ENCODE measurements around the gene CTNNA3.
"Not testable (repeated sequence)": the region's sequence is repeated elsewhere in the genome, so short reads cannot be mapped to it uniquely, and the experiment has no call there.

Gene CTNNA3

DNA sequence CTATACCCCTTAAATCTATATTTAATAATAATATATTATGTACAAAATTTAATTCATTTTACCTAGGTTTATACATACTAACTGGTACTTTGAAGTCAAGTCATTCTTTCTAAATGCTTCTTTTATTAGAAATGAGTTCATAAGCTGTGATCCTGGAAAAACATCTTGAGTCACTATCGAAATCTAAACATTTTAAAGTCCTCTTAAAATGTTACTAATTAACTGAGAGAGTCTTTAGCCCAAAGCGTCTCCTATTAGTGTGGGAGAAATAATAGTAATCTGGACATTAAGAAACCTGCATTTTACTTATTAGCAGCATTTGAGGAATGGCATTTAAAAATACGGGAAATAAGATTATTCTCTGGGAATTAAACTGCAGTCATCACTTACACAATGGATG is 142.7 kb downstream of the CTNNA3 start:
- no peak overlapping the region for H3K4me2 ChIP-seq
- no peak overlapping the region for H3K27ac ChIP-seq
- H3K9ac ChIP-seq, result no peak overlapping the region
- H3K36me3 ChIP-seq, result no peaks in the 10 kb centered on the region
- H4K20me1 ChIP-seq, result no peaks in the 10 kb centered on the region
- H3K4me1 ChIP-seq, result no peaks in the 10 kb centered on the region
- no peak overlapping the region for H3K4me3 ChIP-seq
- no peaks in the 10 kb centered on the region for H3K27me3 ChIP-seq
- TF ChIP-seq Cebpa-rat (IDR thresholded peaks at IDR 0.05), result no peak
- no peaks in the 10 kb centered on the region for H3K9me3 ChIP-seq

DNA sequence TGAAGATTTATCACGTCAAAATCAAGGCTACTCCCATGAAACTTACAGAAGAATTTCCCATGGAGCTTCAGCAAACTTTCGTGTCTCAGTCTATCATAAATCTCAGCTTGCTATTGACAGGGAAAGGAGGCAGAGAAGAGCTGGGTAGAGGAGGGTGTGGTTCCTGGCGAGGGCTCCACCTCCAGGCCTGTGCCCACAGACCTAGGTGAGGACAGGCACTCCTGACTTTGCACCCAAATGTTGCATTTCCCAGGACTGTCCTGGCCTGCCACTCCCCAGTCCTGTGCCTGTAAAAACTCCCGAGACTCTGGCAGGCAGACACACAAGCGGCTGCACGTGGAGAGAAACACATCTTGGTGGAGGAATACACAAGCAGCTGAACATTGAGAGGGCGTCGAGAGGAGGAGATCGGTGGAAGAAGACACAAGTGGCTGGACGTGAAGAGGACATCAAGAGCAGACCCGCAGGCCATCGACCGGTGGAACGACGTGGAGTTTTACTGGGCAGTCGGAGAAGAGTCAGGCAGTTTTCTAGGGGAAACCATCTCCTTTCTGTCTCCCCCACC is 145.1 kb downstream of the CTNNA3 start:
- H3K27ac ChIP-seq, result no peak overlapping the region
- H4K20me1 ChIP-seq, result no peaks in the 10 kb centered on the region

DNA sequence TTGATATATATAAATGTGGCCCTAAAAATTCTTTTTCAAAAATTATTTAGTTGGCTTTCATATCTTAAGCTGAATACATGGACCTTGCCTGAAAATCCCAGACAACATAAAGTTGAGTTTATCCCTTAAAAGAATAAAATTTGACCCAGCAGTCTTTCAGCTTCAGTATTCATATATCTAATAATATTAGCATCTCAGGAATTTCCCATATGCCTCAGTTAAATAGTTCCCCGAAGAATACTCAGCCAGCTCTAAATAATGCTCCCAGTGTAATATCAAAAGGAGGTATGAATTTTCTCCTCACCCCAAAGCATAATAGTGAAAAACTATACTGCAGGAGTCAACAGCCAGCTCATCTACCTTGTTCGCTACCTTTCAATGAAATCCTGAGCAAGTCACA is 145.9 kb downstream of the CTNNA3 start:
- H3K9ac ChIP-seq, result no peak overlapping the region
- no peak overlapping the region for H3K27ac ChIP-seq
- no peaks in the 10 kb centered on the region for H3K4me1 ChIP-seq
- no peaks in the 10 kb centered on the region for H3K9me3 ChIP-seq
- no peak overlapping the region for H3K4me2 ChIP-seq
- no peaks in the 10 kb centered on the region for H3K27me3 ChIP-seq
- TF ChIP-seq Cebpa-rat (IDR thresholded peaks at IDR 0.05), result no peak
- H3K36me3 ChIP-seq, result no peaks in the 10 kb centered on the region
- no peak overlapping the region for H3K4me3 ChIP-seq
- no peaks in the 10 kb centered on the region for H4K20me1 ChIP-seq

More for the DNA sequence above, 145.1 kb downstream of the CTNNA3 start:
- Histone ChIP-seq H3K4me3 (no peak overlapping the region), H3K4me1 (no peaks in the 10 kb centered on the region), H3K9ac (no peak overlapping the region), H3K36me3 (no peaks in the 10 kb centered on the region), H3K4me2 (no peak overlapping the region), H3K27me3 (no peaks in the 10 kb centered on the region), H3K9me3 (no peaks in the 10 kb centered on the region)
- no peak for TF ChIP-seq Cebpa-rat (IDR thresholded peaks at IDR 0.05)

DNA sequence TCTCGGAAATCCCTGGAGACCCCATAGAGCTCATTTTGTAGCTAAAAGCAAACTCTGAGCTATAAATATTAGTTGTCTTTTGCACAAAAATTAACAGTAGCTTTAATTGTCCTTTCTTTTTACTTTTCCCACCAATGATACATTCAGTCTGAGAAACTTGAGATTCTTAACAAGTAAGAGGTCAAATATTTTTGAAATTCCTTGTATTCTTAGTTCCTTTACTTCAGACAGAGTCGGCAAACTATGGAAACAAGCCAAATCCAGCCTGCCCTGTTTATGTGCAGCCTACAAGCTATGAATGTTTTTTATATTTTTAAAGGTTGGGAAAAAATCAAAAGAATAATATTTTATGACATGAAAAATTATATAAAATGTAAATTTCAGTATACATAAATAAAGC is 146.6 kb downstream of the CTNNA3 start:
- H3K4me3 ChIP-seq, result no peak overlapping the region
- H3K36me3 ChIP-seq, result no peaks in the 10 kb centered on the region
- no peaks in the 10 kb centered on the region for H3K4me1 ChIP-seq
- H3K27me3 ChIP-seq, result no peaks in the 10 kb centered on the region
- H3K27ac ChIP-seq, result no peak overlapping the region
- H3K4me2 ChIP-seq, result no peak overlapping the region
- no peak overlapping the region for H3K9ac ChIP-seq
- no peak for TF ChIP-seq Cebpa-rat (IDR thresholded peaks at IDR 0.05)
- no peaks in the 10 kb centered on the region for H3K9me3 ChIP-seq
- no peaks in the 10 kb centered on the region for H4K20me1 ChIP-seq

DNA sequence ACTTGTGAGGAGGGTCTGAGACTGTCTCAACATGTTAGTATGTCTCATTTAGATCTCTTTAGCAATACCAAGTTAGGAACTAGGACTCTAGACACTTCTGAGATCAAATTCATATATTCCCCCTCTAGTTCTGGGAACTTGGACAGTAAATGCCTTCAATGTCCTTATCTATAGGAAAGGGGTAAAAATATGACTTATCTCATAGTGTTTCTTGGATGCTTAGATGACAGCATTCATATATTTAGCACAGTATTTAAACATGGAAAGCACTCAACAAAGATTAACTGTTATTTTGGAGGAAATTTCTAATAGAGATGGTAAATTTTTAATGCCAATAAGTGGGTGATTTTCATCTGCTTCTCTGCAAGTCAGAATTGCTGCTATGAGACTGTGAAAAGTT is 154.6 kb downstream of the CTNNA3 start:
- Histone ChIP-seq H3K4me2 (no peak overlapping the region), H4K20me1 (no peaks in the 10 kb centered on the region), H3K9me3 (no peaks in the 10 kb centered on the region), H3K9ac (no peak overlapping the region), H3K4me1 (no peaks in the 10 kb centered on the region), H3K36me3 (no peaks in the 10 kb centered on the region), H3K27me3 (no peaks in the 10 kb centered on the region), H3K4me3 (no peak overlapping the region), H3K27ac (no peak overlapping the region)
- TF ChIP-seq Cebpa-rat (IDR thresholded peaks at IDR 0.05), result no peak

DNA sequence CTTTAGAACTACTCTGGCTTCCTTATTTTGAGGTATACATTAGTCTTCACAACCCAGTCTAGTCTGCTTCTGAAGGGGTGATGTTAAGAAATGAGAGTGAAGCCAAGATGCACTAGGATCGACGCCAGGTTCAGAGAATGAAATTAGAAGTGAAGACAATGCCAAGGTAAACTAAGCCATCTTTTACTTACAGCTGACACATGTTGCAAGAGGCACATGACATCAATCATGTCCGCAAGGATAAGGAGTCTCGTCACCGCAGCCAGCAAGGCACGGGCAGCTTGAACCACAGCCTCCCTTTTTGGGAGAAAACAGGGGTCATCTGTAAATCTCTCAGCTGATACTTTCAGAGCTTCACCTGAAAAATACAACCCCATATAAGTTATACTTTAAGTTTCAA is 156.7 kb downstream of the CTNNA3 start:
- Histone ChIP-seq H3K27me3 (no peaks in the 10 kb centered on the region), H3K9ac (no peak overlapping the region), H3K36me3 (no peaks in the 10 kb centered on the region), H3K4me3 (no peak overlapping the region), H3K27ac (no peak overlapping the region), H3K4me1 (no peaks in the 10 kb centered on the region), H3K4me2 (no peak overlapping the region), H4K20me1 (no peaks in the 10 kb centered on the region), H3K9me3 (no peaks in the 10 kb centered on the region)
- TF ChIP-seq Cebpa-rat (IDR thresholded peaks at IDR 0.05), result no peak

DNA sequence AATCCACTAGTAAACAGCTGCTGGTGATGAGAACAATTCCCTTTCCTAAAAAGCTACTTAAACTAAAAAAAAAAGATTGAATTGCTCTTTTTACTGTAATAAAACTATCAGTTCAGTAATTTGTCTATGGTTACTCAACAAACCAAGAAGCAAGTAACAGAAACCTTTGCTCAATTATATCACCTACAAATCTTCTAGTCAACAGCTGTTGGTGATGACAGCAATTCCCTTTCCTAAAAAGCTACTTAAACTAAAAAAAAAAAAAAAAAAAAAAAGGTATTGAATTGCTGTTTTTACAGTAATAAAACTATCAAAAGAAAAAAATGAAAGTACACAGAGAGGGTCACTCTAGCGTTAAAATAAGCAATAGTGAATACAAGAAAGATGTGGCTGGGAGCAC is 158.1 kb downstream of the CTNNA3 start:
- H3K9me3 ChIP-seq, result no peaks in the 10 kb centered on the region
- H3K4me2 ChIP-seq, result no peak overlapping the region
- no peak overlapping the region for H3K27ac ChIP-seq
- TF ChIP-seq Cebpa-rat (IDR thresholded peaks at IDR 0.05), result no peak
- H3K27me3 ChIP-seq, result no peaks in the 10 kb centered on the region
- no peaks in the 10 kb centered on the region for H3K4me1 ChIP-seq
- no peak overlapping the region for H3K4me3 ChIP-seq
- H3K9ac ChIP-seq, result no peak overlapping the region
- no peaks in the 10 kb centered on the region for H3K36me3 ChIP-seq
- no peaks in the 10 kb centered on the region for H4K20me1 ChIP-seq

DNA sequence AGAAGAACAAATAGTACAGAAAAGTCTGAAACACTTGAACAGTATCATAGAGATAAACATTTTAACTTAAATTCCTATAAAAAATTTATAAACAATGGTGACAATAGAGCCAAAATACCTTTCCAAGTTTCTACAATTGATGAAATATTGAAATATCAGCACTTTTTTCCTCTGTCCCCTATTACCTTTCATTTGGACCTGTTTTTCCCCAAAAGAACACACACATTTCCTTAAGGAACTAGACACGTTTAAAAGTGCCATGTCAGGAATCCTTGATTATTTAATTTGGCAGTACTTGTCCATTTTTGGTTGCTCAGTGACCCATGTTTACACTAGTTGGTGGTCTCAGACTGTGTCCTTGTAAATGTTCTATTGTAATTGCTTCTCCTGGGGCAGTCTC is 162.6 kb downstream of the CTNNA3 start:
- no peaks in the 10 kb centered on the region for H3K4me1 ChIP-seq
- 0 out of 2 replicates have a peak, but pooled peaks cover 6% of the 10 kb centered on the region for H3K9me3 ChIP-seq
- TF ChIP-seq Cebpa-rat (IDR thresholded peaks at IDR 0.05), result no peak
- no peaks in the 10 kb centered on the region for H3K27me3 ChIP-seq
- no peaks in the 10 kb centered on the region for H4K20me1 ChIP-seq
- H3K9ac ChIP-seq, result no peak overlapping the region
- no peak overlapping the region for H3K4me2 ChIP-seq
- no peak overlapping the region for H3K27ac ChIP-seq
- no peak overlapping the region for H3K4me3 ChIP-seq
- no peaks in the 10 kb centered on the region for H3K36me3 ChIP-seq

DNA sequence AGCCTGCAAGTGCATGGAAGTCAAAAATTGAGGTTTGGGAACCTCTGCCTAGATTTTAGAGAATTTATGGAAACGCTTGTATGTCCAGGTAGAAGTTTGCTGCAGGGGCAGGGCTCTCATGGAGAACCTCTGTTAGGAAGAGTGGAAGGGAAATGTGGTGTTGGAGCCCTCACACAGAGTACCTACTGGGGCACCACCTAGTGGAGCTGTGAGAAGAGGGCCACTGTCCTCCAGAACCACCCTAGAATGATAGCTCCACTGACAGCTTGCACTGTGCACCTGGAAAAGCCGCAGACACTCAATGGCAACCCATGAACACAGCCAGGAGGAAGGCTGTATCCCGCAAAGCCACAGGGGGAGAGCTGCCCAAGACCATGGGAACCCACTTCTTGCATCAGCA is 165.0 kb downstream of the CTNNA3 start:
- not testable (repeated sequence) for H3K27me3 ChIP-seq, H3K9me3 ChIP-seq, H3K36me3 ChIP-seq, H3K4me2 ChIP-seq, H4K20me1 ChIP-seq, H3K27ac ChIP-seq, H3K9ac ChIP-seq, H3K4me1 ChIP-seq, H3K4me3 ChIP-seq

DNA sequence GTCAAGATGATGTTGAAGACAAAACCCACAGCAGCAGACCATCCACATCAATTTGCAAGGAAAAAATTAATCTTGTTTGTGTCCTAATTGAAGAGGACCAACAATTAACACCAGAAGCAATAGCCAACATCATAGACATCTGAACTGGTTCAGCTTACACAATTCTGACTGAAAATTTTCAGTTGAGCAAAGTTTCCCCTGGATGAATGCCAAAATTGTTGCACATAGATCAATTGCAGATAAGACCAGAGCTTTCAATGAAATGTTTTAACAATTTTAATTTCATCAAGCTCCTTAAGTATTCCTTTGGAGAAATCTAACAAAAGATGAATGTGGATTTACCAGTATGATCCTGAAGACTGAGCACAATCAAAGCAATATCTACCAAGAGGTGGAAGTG is 168.6 kb downstream of the CTNNA3 start:
- Histone ChIP-seq H3K4me1 (no peaks in the 10 kb centered on the region), H3K27me3 (no peaks in the 10 kb centered on the region), H3K4me3 (no peak overlapping the region), H3K27ac (no peak overlapping the region), H3K4me2 (no peak overlapping the region), H3K9me3 (0 out of 2 replicates have a peak, but pooled peaks cover 6% of the 10 kb centered on the region), H3K36me3 (no peaks in the 10 kb centered on the region), H4K20me1 (no peaks in the 10 kb centered on the region), H3K9ac (no peak overlapping the region)
- TF ChIP-seq Cebpa-rat (IDR thresholded peaks at IDR 0.05), result no peak

DNA sequence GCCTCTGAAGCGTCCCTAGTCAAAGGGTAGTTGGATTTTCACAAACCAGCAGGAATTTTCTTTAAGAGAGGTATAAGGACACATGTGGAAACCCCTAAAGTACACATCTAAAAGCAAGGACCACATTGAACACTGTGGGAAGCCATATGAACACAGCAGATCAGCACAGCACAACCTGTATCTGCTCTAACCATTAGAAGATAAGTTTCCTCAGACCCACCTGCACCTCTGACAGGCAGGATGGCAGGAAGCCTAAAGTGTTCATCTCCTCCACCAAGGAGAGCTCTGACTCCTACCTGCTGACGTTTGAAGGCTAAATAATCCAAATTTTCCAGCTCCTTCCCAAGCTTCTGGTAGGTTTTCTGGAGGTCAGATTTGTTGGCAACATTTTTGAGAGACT is 174.4 kb downstream of the CTNNA3 start:
- no peaks in the 10 kb centered on the region for H3K9me3 ChIP-seq
- no peaks in the 10 kb centered on the region for H3K36me3 ChIP-seq
- H4K20me1 ChIP-seq, result no peaks in the 10 kb centered on the region
- no peak for TF ChIP-seq Cebpa-rat (IDR thresholded peaks at IDR 0.05)
- H3K4me1 ChIP-seq, result no peaks in the 10 kb centered on the region
- H3K9ac ChIP-seq, result no peak overlapping the region
- H3K4me3 ChIP-seq, result no peak overlapping the region
- H3K27me3 ChIP-seq, result no peaks in the 10 kb centered on the region
- H3K4me2 ChIP-seq, result no peak overlapping the region
- no peak overlapping the region for H3K27ac ChIP-seq

Data from BLaER1 (cell line).